Hepatocyte (in vitro differentiated cells): ENCODE data around the gene MED8. TPM values are rescaled to one million over a fixed set of nuclear protein-coding genes. Genes with fewer than 3 reads are reported as not detected.
A peak's percentile ranks its signal among the peaks of the same experiment; 100 is the strongest.

Experiments used
- DNase-seq: peaks from one replicate; pipeline ENCODE4 v3.0.0-alpha.2; 2016; ENCODE audit warnings: low spot score
- H2AFZ ChIP-seq: fragments of 200-600 bp; sonication (generic); 2 replicates; pipeline ENCODE4 v1.6.0; 2016; ENCODE audit warnings: antibody characterized with exemption, mild to moderate bottlenecking
- H3K27ac ChIP-seq: fragments of 200-600 bp; sonication (generic); 2 replicates; pipeline ENCODE4 v1.5.1; 2016; ENCODE audit warnings: mild to moderate bottlenecking
- H3K27me3 ChIP-seq: fragments of 200-600 bp; sonication (generic); 2 replicates; pipeline ENCODE4 v1.6.1; 2016
- H3K36me3 ChIP-seq: fragments of 200-600 bp; sonication (generic); replicated peaks from 2 replicates; pipeline ENCODE4 v1.5.1; 2016; ENCODE audit warnings: low read depth; ENCODE audit not compliant: insufficient read depth
- H3K4me1 ChIP-seq: fragments of 200-600 bp; sonication (generic); 2 replicates; pipeline ENCODE4 v1.5.1; 2016; ENCODE audit warnings: mild to moderate bottlenecking, moderate library complexity; ENCODE audit not compliant: insufficient read depth
- H3K4me2 ChIP-seq: fragments of 200-600 bp; sonication (generic); 2 replicates; pipeline ENCODE4 v1.6.0; 2016
- H3K4me3 ChIP-seq: fragments of 200-600 bp; sonication (generic); 2 replicates; pipeline ENCODE4 v1.5.1; 2016; ENCODE audit warnings: mild to moderate bottlenecking
- H3K79me2 ChIP-seq: fragments of 200-600 bp; sonication (generic); 2 replicates; pipeline ENCODE4 v1.6.0; 2017; ENCODE audit warnings: mild to moderate bottlenecking
- H3K9me2 ChIP-seq: fragments of 200-600 bp; sonication (generic); replicated peaks from 2 replicates; pipeline ENCODE4 v1.6.0; 2017; ENCODE audit warnings: mild to moderate bottlenecking; ENCODE audit not compliant: insufficient read depth
- H3K9me3 ChIP-seq: fragments of 200-600 bp; sonication (generic); 2 replicates; pipeline ENCODE4 v1.5.1; 2016; ENCODE audit warnings: low read depth, mild to moderate bottlenecking
- H4K20me1 ChIP-seq: fragments of 200-600 bp; sonication (generic); 2 replicates; pipeline ENCODE4 v1.6.0; 2016; ENCODE audit warnings: mild to moderate bottlenecking; ENCODE audit not compliant: insufficient read depth, poor library complexity, severe bottlenecking
- EZH2 ChIP-seq: fragments of 200-600 bp; sonication (generic); IDR thresholded peaks from 2 replicates; pipeline ENCODE4 v1.6.1; 2016; ENCODE audit warnings: antibody characterized with exemption, mild to moderate bottlenecking, borderline replicate concordance
- EZH2phosphoT487 ChIP-seq: fragments of 200-600 bp; sonication (generic); IDR thresholded peaks from one replicate; pipeline ENCODE4 v1.6.1; 2018; ENCODE audit warnings: antibody characterized with exemption, mild to moderate bottlenecking, low read depth, moderate library complexity; ENCODE audit not compliant: unreplicated experiment, severe bottlenecking
- WGBS: methylation state at CpG from one replicate; pipeline ENCODE4 v1.1.6; 2016; ENCODE audit warnings: low lambda C conversion rate; ENCODE audit errors: missing lambda C conversion rate; 5-methylcytosine and 5-hydroxymethylcytosine counted together
- polyA plus RNA-seq: library from polyadenylated mRNA; unstranded; fragments of >200 nt; fragmentation: Nextera tagmentation; extraction: Ambion mirVana; gene quantifications from 2 replicates; pipeline ENCODE4 v1.2.1, GENCODE V29; 2016
- total RNA-seq: library from RNA; depleted of rRNA; stranded (reverse); fragments of >200 nt; gene quantifications from 2 replicates; pipeline ENCODE4 v1.2.3, GENCODE V29; 2014
- TF ChIP-seq, protein P1 (sequence below): fragments of 200-600 bp; sonication (generic); IDR thresholded peaks from 2 replicates; pipeline ENCODE4 v1.5.1; 2016; ENCODE audit warnings: antibody characterized with exemption, mild to moderate bottlenecking; ENCODE audit not compliant: poor library complexity

The MED8 gene
- total and polyA plus RNA-seq, 2 experiments from 2014 or later: 58.6 to 68.3 TPM

DNA sequence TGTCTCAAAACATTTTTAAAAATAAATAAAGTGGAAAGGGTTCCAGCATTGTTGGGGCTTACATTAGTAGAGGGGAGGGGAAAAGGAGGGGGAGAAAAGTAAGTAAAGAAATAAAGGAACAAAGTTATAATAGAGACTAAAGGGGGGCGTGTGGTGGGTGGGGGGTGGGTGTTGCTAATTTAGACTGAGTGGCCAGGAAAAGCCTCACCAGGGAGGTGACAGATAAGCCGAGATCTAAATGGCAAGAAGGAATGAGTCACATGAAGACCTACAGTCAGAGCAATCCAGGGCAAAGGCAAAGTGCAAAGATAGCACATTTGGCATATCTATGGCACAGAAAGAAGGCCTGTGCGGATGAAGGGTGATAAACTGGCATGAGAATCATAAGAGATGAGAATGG, 44.5 kb downstream of the MED8 start:
- H3K36me3 ChIP-seq: no peaks in the 10 kb centered on the region
- H2AFZ ChIP-seq: no peak overlapping the region
- H3K4me3 ChIP-seq: no peak overlapping the region
- peaks cover 14% of the 10 kb centered on the region for H3K4me1 ChIP-seq
- no peaks in the 10 kb centered on the region for H3K27me3 ChIP-seq
- no peaks in the 10 kb centered on the region for H3K9me2 ChIP-seq
- 47% methylated on average over 3 of the region's 3 CpGs for WGBS
- H3K4me2 ChIP-seq: no peak overlapping the region
- H3K9me3 ChIP-seq: no peaks in the 10 kb centered on the region
- no peaks in the 10 kb centered on the region for H4K20me1 ChIP-seq
- H3K79me2 ChIP-seq: no peaks in the 10 kb centered on the region
- peak; percentile 53 for DNase-seq
- H3K27ac ChIP-seq: peak overlapping the region; percentile 75
- TF ChIP-seq EZH2phosphoT487: no peak
- TF ChIP-seq EZH2: no peak
- TF ChIP-seq, protein P1, sequence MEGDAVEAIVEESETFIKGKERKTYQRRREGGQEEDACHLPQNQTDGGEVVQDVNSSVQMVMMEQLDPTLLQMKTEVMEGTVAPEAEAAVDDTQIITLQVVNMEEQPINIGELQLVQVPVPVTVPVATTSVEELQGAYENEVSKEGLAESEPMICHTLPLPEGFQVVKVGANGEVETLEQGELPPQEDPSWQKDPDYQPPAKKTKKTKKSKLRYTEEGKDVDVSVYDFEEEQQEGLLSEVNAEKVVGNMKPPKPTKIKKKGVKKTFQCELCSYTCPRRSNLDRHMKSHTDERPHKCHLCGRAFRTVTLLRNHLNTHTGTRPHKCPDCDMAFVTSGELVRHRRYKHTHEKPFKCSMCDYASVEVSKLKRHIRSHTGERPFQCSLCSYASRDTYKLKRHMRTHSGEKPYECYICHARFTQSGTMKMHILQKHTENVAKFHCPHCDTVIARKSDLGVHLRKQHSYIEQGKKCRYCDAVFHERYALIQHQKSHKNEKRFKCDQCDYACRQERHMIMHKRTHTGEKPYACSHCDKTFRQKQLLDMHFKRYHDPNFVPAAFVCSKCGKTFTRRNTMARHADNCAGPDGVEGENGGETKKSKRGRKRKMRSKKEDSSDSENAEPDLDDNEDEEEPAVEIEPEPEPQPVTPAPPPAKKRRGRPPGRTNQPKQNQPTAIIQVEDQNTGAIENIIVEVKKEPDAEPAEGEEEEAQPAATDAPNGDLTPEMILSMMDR: no peak

GRCh38 chr1:43344267-43344850, 45.2 kb downstream of the MED8 start:
- no peaks in the 10 kb centered on the region for H3K79me2 ChIP-seq
- H3K36me3 ChIP-seq: no peaks in the 10 kb centered on the region
- no peaks in the 10 kb centered on the region for H4K20me1 ChIP-seq
- DNase-seq: no peak
- no peaks in the 10 kb centered on the region for H3K9me3 ChIP-seq
- H3K4me2 ChIP-seq: no peak overlapping the region
- no peaks in the 10 kb centered on the region for H3K27me3 ChIP-seq
- WGBS: 74% methylated on average over 4 of the region's 4 CpGs
- no peaks in the 10 kb centered on the region for H3K9me2 ChIP-seq
- peak overlapping the region; percentile 75 for H3K27ac ChIP-seq
- no peak overlapping the region for H3K4me3 ChIP-seq
- peaks cover 7% of the 10 kb centered on the region for H3K4me1 ChIP-seq
- no peak for TF ChIP-seq EZH2
- H2AFZ ChIP-seq: no peak overlapping the region

- no peak overlapping the region for H2AFZ ChIP-seq
- H3K4me1 ChIP-seq: no peaks in the 10 kb centered on the region
- no peaks in the 10 kb centered on the region for H3K9me2 ChIP-seq
- H3K79me2 ChIP-seq: no peaks in the 10 kb centered on the region
- no peaks in the 10 kb centered on the region for H3K27me3 ChIP-seq
- no peaks in the 10 kb centered on the region for H3K36me3 ChIP-seq
- TF ChIP-seq EZH2phosphoT487: no peak
- TF ChIP-seq, protein P1: no peak
- no peak for TF ChIP-seq EZH2
- H3K27ac ChIP-seq: no peak overlapping the region
- DNase-seq: no peak
- 43% methylated on average over 1 of the region's 1 CpG for WGBS
- H4K20me1 ChIP-seq: no peaks in the 10 kb centered on the region
- no peak overlapping the region for H3K4me3 ChIP-seq
- no peaks in the 10 kb centered on the region for H3K9me3 ChIP-seq
- no peak overlapping the region for H3K4me2 ChIP-seq
These were observed 49.0 kb downstream of the MED8 start for GRCh38 chr1:43340559-43340958.

- H3K4me1 ChIP-seq: no peaks in the 10 kb centered on the region
- H3K4me2 ChIP-seq: no peak overlapping the region
- no peaks in the 10 kb centered on the region for H4K20me1 ChIP-seq
- H3K4me3 ChIP-seq: no peak overlapping the region
- H3K9me3 ChIP-seq: no peaks in the 10 kb centered on the region
- no peak overlapping the region for H2AFZ ChIP-seq
- H3K27ac ChIP-seq: no peak overlapping the region
- TF ChIP-seq EZH2: no peak
- TF ChIP-seq, protein P1: no peak
- no peak for TF ChIP-seq EZH2phosphoT487
- no peaks in the 10 kb centered on the region for H3K27me3 ChIP-seq
- 89% methylated on average over 6 of the region's 6 CpGs for WGBS
- no peaks in the 10 kb centered on the region for H3K79me2 ChIP-seq
- no peak for DNase-seq
- no peaks in the 10 kb centered on the region for H3K9me2 ChIP-seq
- H3K36me3 ChIP-seq: no peaks in the 10 kb centered on the region
These were observed 49.9 kb downstream of the MED8 start for GRCh38 chr1:43339584-43340232.
